Right atrium auricular region (tissue), 2 donors: Measurements from ENCODE around the gene PDE6D. TPM values are rescaled to one million over a fixed set of nuclear protein-coding genes. Genes with fewer than 3 reads are reported as not detected.

Experiments
- DNase-seq: peaks from one replicate; pipeline ENCODE4 v3.0.0-alpha.2; 2019; ENCODE audit warnings: low spot score
- H3K27ac ChIP-seq, 2 donors: fragments of 200-600 bp; sonication (generic); 1 replicate in 1 of 2; 2 replicates in 1 of 2; pipeline ENCODE4 v1.5.1; 2016 to 2019
- H3K27me3 ChIP-seq, 2 donors: fragments of 200-600 bp; sonication (generic); one replicate each; pipeline versions ENCODE4 v1.5.1 to v1.6.0; 2017 to 2019
- H3K36me3 ChIP-seq: fragments of 200-600 bp; sonication (generic); one replicate; pipeline ENCODE4 v1.5.1; 2016
- H3K4me1 ChIP-seq, 2 donors: fragments of 200-600 bp; sonication (generic); one replicate each; pipeline versions ENCODE4 v1.5.1 to v1.6.0; 2017 to 2019
- H3K4me3 ChIP-seq, 2 donors: fragments of 200-600 bp; sonication (generic); 1 replicate in 1 of 2; 2 replicates in 1 of 2; pipeline ENCODE4 v1.5.1; 2017 to 2019; ENCODE audit warnings: mild to moderate bottlenecking in 1 of 2, moderate library complexity in 1 of 2
- H3K9me3 ChIP-seq, 2 donors: fragments of 200-600 bp; sonication (generic); one replicate each; pipeline ENCODE4 v1.5.1; 2019
- CTCF ChIP-seq, 2 donors: fragments of 200-600 bp; sonication (generic); IDR thresholded peaks; one replicate each; pipeline ENCODE4 v1.5.1; 2019; ENCODE audit warnings: antibody characterized with exemption in 2 of 2
- total RNA-seq, 2 donors: library from RNA; depleted of rRNA; stranded (reverse); fragments of >200 nt; gene quantifications; one replicate each; pipeline ENCODE4 v1.1.0, GENCODE V29; 2016

PDE6D gene
- total RNA-seq, 2 donors from 2014 or later: 17.5 to 20.3 TPM

GRCh38 chr2:231726276-231726675 lies 54.8 kb downstream of the PDE6D start:
- H3K36me3 ChIP-seq: no peaks in the 10 kb centered on the region
- no peaks in the 10 kb centered on the region for H3K4me1 ChIP-seq
- TF ChIP-seq CTCF (IDR thresholded peaks at IDR 0.05): no peak
- no peaks in the 10 kb centered on the region for H3K27me3 ChIP-seq
- no peak for DNase-seq
- H3K4me3 ChIP-seq: no peak overlapping the region
- no peaks in the 10 kb centered on the region for H3K9me3 ChIP-seq
- no peak overlapping the region for H3K27ac ChIP-seq

- no peak for DNase-seq
Observed at GRCh38 chr2:231725476-231725875, 55.6 kb downstream of the PDE6D start.

GRCh38 chr2:231722721-231723307 lies 58.3 kb downstream of the PDE6D start:
- H3K27ac ChIP-seq: no peak overlapping the region
- no peaks in the 10 kb centered on the region for H3K36me3 ChIP-seq
- no peak overlapping the region for H3K4me3 ChIP-seq
- no peak for DNase-seq
- H3K27me3 ChIP-seq: no peaks in the 10 kb centered on the region
- no peaks in the 10 kb centered on the region for H3K4me1 ChIP-seq
- no peak for TF ChIP-seq CTCF (IDR thresholded peaks at IDR 0.05)
- no peaks in the 10 kb centered on the region for H3K9me3 ChIP-seq

More at GRCh38 chr2:231725476-231725875, 55.6 kb downstream of the PDE6D start:
- no peaks in the 10 kb centered on the region for H3K9me3 ChIP-seq
- H3K4me3 ChIP-seq: no peak overlapping the region
- no peak overlapping the region for H3K27ac ChIP-seq
- no peaks in the 10 kb centered on the region for H3K27me3 ChIP-seq
- H3K4me1 ChIP-seq: no peaks in the 10 kb centered on the region
- TF ChIP-seq CTCF (IDR thresholded peaks at IDR 0.05): no peak
- H3K36me3 ChIP-seq: no peaks in the 10 kb centered on the region

- H3K27ac ChIP-seq: no peak overlapping the region
- H3K36me3 ChIP-seq: no peaks in the 10 kb centered on the region
- H3K4me3 ChIP-seq: no peak overlapping the region
- H3K9me3 ChIP-seq: no peaks in the 10 kb centered on the region
- DNase-seq: no peak
- no peak for TF ChIP-seq CTCF (IDR thresholded peaks at IDR 0.05)
- peaks cover 0 to 9% of the 10 kb centered on the region in 2 donors for H3K4me1 ChIP-seq
- no peaks in the 10 kb centered on the region for H3K27me3 ChIP-seq
Observed at GRCh38 chr2:231720987-231721966, 59.8 kb downstream of the PDE6D start.

- Histone ChIP-seq H3K27me3 (no peaks in the 10 kb centered on the region), H3K9me3 (no peaks in the 10 kb centered on the region), H3K36me3 (no peaks in the 10 kb centered on the region), H3K4me3 (no peak overlapping the region), H3K4me1 (peaks cover 0 to 17% of the 10 kb centered on the region in 2 donors), H3K27ac (no peak overlapping the region)
- TF ChIP-seq CTCF (IDR thresholded peaks at IDR 0.05): no peak
- DNase-seq: no peak
Observed at GRCh38 chr2:231720292-231720986, 60.6 kb downstream of the PDE6D start.
